ENCODE results near the gene ZNF391.
"Not testable (repeated sequence)": the region's sequence is repeated elsewhere in the genome, so short reads cannot be mapped to it uniquely, and the experiment has no call there.

The ZNF391 gene

GRCh38 chr6:27388293-27389197 is at the start of gene ZNF391:
Gene ZNF391 (plus strand): TSS chr6:27388759. CDS start chr6:27400371, 11,612 bp downstream.
- DNase-seq (ENCODE audit: low spot score) = peak; percentile 84

GRCh38 chr6:27352850-27353249 is 35.7 kb upstream of the ZNF391 start:
- DNase-seq (ENCODE audit: low spot score) = no peak

GRCh38 chr6:27358786-27359185 is 29.8 kb upstream of the ZNF391 start:
- DNase-seq (ENCODE audit: low spot score) = no peak

- DNase-seq (ENCODE audit: low spot score) = no peak
Measured at GRCh38 chr6:27359231-27359630, 29.3 kb upstream of the ZNF391 start.

GRCh38 chr6:27368202-27368601 is 20.4 kb upstream of the ZNF391 start:
- no peak for DNase-seq (ENCODE audit: low spot score)

GRCh38 chr6:27370391-27370790 is 18.2 kb upstream of the ZNF391 start:
- no peak for DNase-seq (ENCODE audit: low spot score)

- peak; percentile 84 for DNase-seq (ENCODE audit: low spot score)
Measured at GRCh38 chr6:27374824-27375612, 13.5 kb upstream of the ZNF391 start.

GRCh38 chr6:27375613-27376079 is 12.9 kb upstream of the ZNF391 start:
- peak; percentile 8 for DNase-seq (ENCODE audit: low spot score)

GRCh38 chr6:27378406-27378805 is 10.2 kb upstream of the ZNF391 start:
- DNase-seq (ENCODE audit: low spot score) = not testable (repeated sequence)

- DNase-seq (ENCODE audit: low spot score) = not testable (repeated sequence)
Measured at GRCh38 chr6:27381001-27381400, 7.6 kb upstream of the ZNF391 start.

- no peak for DNase-seq (ENCODE audit: low spot score)
Measured at GRCh38 chr6:27383011-27383410, 5.5 kb upstream of the ZNF391 start.

- DNase-seq (ENCODE audit: low spot score) = no peak
Measured at GRCh38 chr6:27383481-27383880, 5.1 kb upstream of the ZNF391 start.

- DNase-seq (ENCODE audit: low spot score) = no peak
Measured at GRCh38 chr6:27392623-27393022, 4.1 kb downstream of the ZNF391 start.

GRCh38 chr6:27394073-27394472 is 5.5 kb downstream of the ZNF391 start:
- DNase-seq (ENCODE audit: low spot score) = no peak

GRCh38 chr6:27400877-27401642 is 12.5 kb downstream of the ZNF391 start:
- no peak for DNase-seq (ENCODE audit: low spot score)

GRCh38 chr6:27406085-27406484 is 17.5 kb downstream of the ZNF391 start:
- DNase-seq (ENCODE audit: low spot score) = no peak

GRCh38 chr6:27407153-27407814 is 18.7 kb downstream of the ZNF391 start:
- DNase-seq (ENCODE audit: low spot score) = no peak

GRCh38 chr6:27414300-27414699 is 25.7 kb downstream of the ZNF391 start:
- no peak for DNase-seq (ENCODE audit: low spot score)

GRCh38 chr6:27414996-27415395 is 26.4 kb downstream of the ZNF391 start:
- no peak for DNase-seq (ENCODE audit: low spot score)

- no peak for DNase-seq (ENCODE audit: low spot score)
Measured at GRCh38 chr6:27415898-27416297, 27.3 kb downstream of the ZNF391 start.

GRCh38 chr6:27419363-27419762 is 30.8 kb downstream of the ZNF391 start:
- no peak for DNase-seq (ENCODE audit: low spot score)

All from LoVo (cell line).